ENCODE measurements around the gene KCNQ1OT1.

The KCNQ1OT1 gene

GRCh38 chr11:2563213-2564007 is 136.4 kb downstream of the KCNQ1OT1 start:
- no peaks in the 10 kb centered on the region for H3K9me3 ChIP-seq (ENCODE audit: control insufficient read depth, low read length)
- WGBS, 2 experiments = 92% methylated on average over 28 of the region's 28 CpGs
- no peaks in the 10 kb centered on the region for H3K36me3 ChIP-seq (ENCODE audit: control insufficient read depth, insufficient read depth, low read length)
- no peak overlapping the region for H3K27ac ChIP-seq (ENCODE audit: insufficient read depth, low read depth, low read length, poor library complexity, severe bottlenecking)
- no peak overlapping the region for H3K4me3 ChIP-seq (ENCODE audit: insufficient read depth, low read depth, low read length)
- H3K27me3 ChIP-seq (ENCODE audit: control insufficient read depth, insufficient read depth, low read length, poor library complexity, severe bottlenecking) = peaks cover 10% of the 10 kb centered on the region
- H3K4me1 ChIP-seq (ENCODE audit: control insufficient read depth, insufficient read depth, low read length) = no peaks in the 10 kb centered on the region

- no peak overlapping the region for H3K4me3 ChIP-seq (ENCODE audit: insufficient read depth, low read depth, low read length)
- no peaks in the 10 kb centered on the region for H3K9me3 ChIP-seq (ENCODE audit: control insufficient read depth, low read length)
- no peaks in the 10 kb centered on the region for H3K36me3 ChIP-seq (ENCODE audit: control insufficient read depth, insufficient read depth, low read length)
- H3K27me3 ChIP-seq (ENCODE audit: control insufficient read depth, insufficient read depth, low read length, poor library complexity, severe bottlenecking) = peaks cover 10% of the 10 kb centered on the region
- WGBS, 2 experiments = 76 to 79% methylated on average over 6 of the region's 6 CpGs
- no peak overlapping the region for H3K27ac ChIP-seq (ENCODE audit: insufficient read depth, low read depth, low read length, poor library complexity, severe bottlenecking)
- H3K4me1 ChIP-seq (ENCODE audit: control insufficient read depth, insufficient read depth, low read length) = no peaks in the 10 kb centered on the region
These were observed 136.9 kb downstream of the KCNQ1OT1 start for GRCh38 chr11:2562890-2563212.

- Histone ChIP-seq H3K36me3 (ENCODE audit: control insufficient read depth, insufficient read depth, low read length) (no peaks in the 10 kb centered on the region), H3K4me3 (ENCODE audit: insufficient read depth, low read depth, low read length) (no peak overlapping the region), H3K27me3 (ENCODE audit: control insufficient read depth, insufficient read depth, low read length, poor library complexity, severe bottlenecking) (peaks cover 10% of the 10 kb centered on the region), H3K27ac (ENCODE audit: insufficient read depth, low read depth, low read length, poor library complexity, severe bottlenecking) (no peak overlapping the region), H3K4me1 (ENCODE audit: control insufficient read depth, insufficient read depth, low read length) (no peaks in the 10 kb centered on the region), H3K9me3 (ENCODE audit: control insufficient read depth, low read length) (no peaks in the 10 kb centered on the region)
- 87 to 88% methylated on average over 27 of the region's 27 CpGs for WGBS, 2 experiments
These were observed 137.9 kb downstream of the KCNQ1OT1 start for GRCh38 chr11:2561696-2562581.

DNA sequence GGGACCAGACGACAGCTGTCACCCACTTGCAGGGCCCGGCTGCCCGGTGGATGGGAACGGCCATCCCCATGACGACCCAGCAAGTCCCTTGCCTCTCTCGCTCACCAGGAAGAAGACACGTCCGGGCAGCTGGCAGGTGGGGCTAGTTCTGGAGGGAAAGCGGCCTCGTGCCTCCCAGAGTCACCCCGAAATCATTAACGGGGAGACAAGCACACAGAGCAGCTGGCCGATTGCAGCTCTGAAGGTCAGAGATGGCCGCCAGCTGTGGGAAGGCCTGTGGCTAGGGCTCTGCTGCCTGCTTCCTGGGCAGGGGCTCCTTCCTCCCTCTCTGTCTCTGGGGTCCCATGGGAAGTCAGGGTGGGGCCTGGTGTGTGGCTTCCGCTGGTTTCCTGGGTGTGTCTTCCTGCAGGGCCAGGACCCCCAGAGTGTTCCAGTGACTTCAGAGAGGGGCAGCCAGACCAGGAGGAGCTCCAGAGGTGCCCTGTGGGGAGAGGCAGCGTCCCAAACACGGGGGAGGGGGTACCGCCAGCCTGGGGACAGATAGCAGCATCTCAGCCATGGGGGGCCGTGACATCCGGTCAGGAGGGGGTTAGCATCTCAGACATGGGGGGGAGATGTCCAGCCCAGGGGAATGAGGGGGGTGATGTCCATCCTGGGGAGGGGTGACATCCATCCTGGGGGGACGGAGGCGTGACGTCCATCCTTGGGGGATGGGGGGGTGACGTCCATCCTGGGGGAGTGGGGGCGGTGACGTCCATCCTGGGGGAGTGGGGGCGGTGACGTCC is 140.1 kb downstream of the KCNQ1OT1 start:
- 91 to 92% methylated on average over 20 to 25 of the region's 28 CpGs for WGBS, 2 experiments
- no peak overlapping the region for H3K27ac ChIP-seq (ENCODE audit: insufficient read depth, low read depth, low read length, poor library complexity, severe bottlenecking)

GRCh38 chr11:2558861-2559526 is 140.8 kb downstream of the KCNQ1OT1 start:
- Histone ChIP-seq H3K4me3 (ENCODE audit: insufficient read depth, low read depth, low read length) (no peak overlapping the region), H3K27ac (ENCODE audit: insufficient read depth, low read depth, low read length, poor library complexity, severe bottlenecking) (no peak overlapping the region), H3K27me3 (ENCODE audit: control insufficient read depth, insufficient read depth, low read length, poor library complexity, severe bottlenecking) (no peaks in the 10 kb centered on the region), H3K9me3 (ENCODE audit: control insufficient read depth, low read length) (no peaks in the 10 kb centered on the region), H3K4me1 (ENCODE audit: control insufficient read depth, insufficient read depth, low read length) (peaks cover 14% of the 10 kb centered on the region), H3K36me3 (ENCODE audit: control insufficient read depth, insufficient read depth, low read length) (no peaks in the 10 kb centered on the region)
- 93% methylated on average over 13 of the region's 13 CpGs for WGBS, 2 experiments

More for the DNA sequence above, 140.1 kb downstream of the KCNQ1OT1 start:
- H3K27me3 ChIP-seq (ENCODE audit: control insufficient read depth, insufficient read depth, low read length, poor library complexity, severe bottlenecking) = peaks cover 3% of the 10 kb centered on the region
- no peaks in the 10 kb centered on the region for H3K9me3 ChIP-seq (ENCODE audit: control insufficient read depth, low read length)
- H3K36me3 ChIP-seq (ENCODE audit: control insufficient read depth, insufficient read depth, low read length) = no peaks in the 10 kb centered on the region
- peaks cover 7% of the 10 kb centered on the region for H3K4me1 ChIP-seq (ENCODE audit: control insufficient read depth, insufficient read depth, low read length)
- H3K4me3 ChIP-seq (ENCODE audit: insufficient read depth, low read depth, low read length) = no peak overlapping the region

GRCh38 chr11:2558397-2558796 is 141.4 kb downstream of the KCNQ1OT1 start:
- H3K9me3 ChIP-seq (ENCODE audit: control insufficient read depth, low read length) = no peaks in the 10 kb centered on the region
- peaks cover 15% of the 10 kb centered on the region for H3K4me1 ChIP-seq (ENCODE audit: control insufficient read depth, insufficient read depth, low read length)
- 92 to 94% methylated on average over 17 of the region's 17 CpGs for WGBS, 2 experiments
- H3K4me3 ChIP-seq (ENCODE audit: insufficient read depth, low read depth, low read length) = no peak overlapping the region
- H3K27me3 ChIP-seq (ENCODE audit: control insufficient read depth, insufficient read depth, low read length, poor library complexity, severe bottlenecking) = no peaks in the 10 kb centered on the region
- H3K36me3 ChIP-seq (ENCODE audit: control insufficient read depth, insufficient read depth, low read length) = no peaks in the 10 kb centered on the region
- no peak overlapping the region for H3K27ac ChIP-seq (ENCODE audit: insufficient read depth, low read depth, low read length, poor library complexity, severe bottlenecking)

Measured in ectodermal cell (in vitro differentiated cells).